Smooth muscle cell of the brain vasculature (primary cell): ENCODE results near the gene OR6V1.
A peak's percentile ranks its signal among the peaks of the same experiment; 100 is the strongest.
"Not testable (repeated sequence)": the region's sequence is repeated elsewhere in the genome, so short reads cannot be mapped to it uniquely, and the experiment has no call there.

Source experiments
- DNase-seq: peaks from one replicate; pipeline ENCODE4 v3.0.0-alpha.2; 2012; ENCODE audit warnings: low read depth, low spot score

Gene OR6V1

DNA sequence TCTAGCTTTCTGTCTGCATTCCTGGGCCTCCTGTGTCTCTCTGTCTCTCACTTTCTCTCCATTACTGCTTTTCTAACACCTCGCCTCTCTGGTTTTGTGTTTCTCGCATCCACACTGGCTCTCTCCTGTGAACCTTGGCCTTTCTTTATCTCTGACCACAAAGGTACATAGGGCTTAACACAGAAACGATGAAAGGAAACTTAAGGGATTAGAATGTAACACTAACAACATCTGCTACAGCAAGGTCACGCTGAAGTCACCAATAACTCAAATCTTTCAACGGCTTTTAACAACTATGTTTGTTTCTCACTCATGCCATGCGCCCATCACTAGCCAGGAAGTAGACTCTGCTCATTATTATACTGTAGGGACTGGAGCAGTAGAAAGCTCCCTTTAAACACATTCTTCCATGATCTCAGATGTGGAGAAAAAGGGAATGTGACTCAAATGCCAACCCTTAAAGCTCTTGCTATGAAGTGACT lies 9.3 kb upstream of the OR6V1 start:
- no peak for DNase-seq

DNA sequence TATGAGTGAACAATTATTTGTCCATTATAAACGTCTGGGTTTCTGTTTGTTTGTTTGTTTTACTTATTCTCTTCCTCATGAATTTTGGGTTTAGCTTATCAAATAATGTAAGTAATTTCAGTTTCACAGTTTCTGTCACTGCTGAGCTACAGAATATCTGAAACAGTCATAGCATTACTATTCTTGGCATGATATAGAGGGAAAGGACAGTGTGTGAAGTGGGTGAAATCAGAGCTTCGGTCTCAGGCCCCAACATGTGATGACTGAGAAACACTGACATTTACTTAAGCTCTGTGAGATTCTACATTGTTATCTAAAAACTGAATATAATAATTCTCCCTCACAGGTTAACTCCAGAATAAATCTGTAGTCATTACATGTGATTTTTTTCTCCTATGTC lies 8.8 kb upstream of the OR6V1 start:
- DNase-seq: no peak

- no peak for DNase-seq
These were observed 5.7 kb upstream of the OR6V1 start for GRCh38 chr7:143046426-143046851.

GRCh38 chr7:143047326-143047725 lies 4.8 kb upstream of the OR6V1 start:
- no peak for DNase-seq

GRCh38 chr7:143048827-143049226 lies 3.3 kb upstream of the OR6V1 start:
- no peak for DNase-seq

GRCh38 chr7:143049362-143049761 lies 2.8 kb upstream of the OR6V1 start:
- no peak for DNase-seq

GRCh38 chr7:143050931-143051330 lies 1.2 kb upstream of the OR6V1 start:
- DNase-seq: no peak

DNA sequence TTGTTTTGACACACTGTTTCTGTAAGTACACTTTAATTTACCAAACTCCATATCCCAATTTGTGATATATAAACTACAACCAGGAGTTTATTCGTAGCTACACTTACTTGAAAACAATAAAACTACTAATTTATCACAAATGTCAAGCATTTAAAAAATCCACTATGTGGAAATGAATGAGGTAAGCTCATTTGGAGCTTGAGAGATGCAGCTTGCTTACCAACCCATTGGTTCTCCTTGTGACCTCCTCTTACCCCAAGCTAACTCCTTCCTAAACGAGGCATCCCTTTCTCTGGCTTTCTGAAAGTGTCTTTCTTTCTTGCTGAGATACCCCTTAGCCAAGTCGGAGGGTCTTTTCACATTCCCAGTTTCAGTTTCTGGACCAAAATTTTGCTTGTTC lies 2.5 kb downstream of the OR6V1 start:
- DNase-seq: no peak

GRCh38 chr7:143055754-143056153 lies 3.6 kb downstream of the OR6V1 start:
- no peak for DNase-seq

DNA sequence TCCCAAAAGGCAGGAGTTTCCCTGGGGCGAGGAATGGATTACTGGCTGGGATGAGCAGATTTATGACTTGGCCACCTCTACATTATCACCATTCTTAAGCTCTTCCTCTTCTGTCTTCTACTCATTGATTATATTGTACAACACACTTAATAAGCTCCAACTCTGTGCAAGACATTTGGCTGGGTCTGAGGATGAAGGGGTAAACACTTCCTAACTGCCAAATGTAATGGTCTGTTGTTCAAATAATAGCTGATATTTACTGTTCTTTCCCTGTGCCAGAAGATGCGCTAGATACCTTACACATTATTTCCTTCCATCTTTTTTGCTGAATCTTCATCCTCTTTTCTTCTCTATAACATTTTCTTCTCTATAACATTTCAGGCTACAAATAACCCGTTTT lies 11.6 kb downstream of the OR6V1 start:
- no peak for DNase-seq

DNA sequence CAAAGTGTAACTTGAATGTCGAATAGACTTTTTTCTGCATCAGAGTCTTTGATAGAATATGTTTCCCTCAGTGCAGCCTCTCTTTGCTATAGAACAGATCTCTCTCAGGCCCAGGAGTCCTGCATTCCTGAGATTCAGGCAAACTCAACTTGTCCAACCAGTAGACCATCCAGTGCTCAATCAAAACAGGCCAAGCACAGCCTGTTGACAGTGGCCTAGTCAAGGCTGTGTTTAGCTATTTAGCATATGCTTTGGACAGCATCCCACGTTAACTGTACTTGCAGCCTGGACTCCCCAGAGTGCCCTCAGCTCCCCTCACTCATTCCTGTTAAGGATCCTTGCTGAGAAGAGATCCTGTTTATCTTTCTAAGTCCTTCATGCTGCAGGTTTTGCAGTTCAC lies 16.3 kb downstream of the OR6V1 start:
- DNase-seq: peak; percentile 12

GRCh38 chr7:143069912-143070500 lies 17.9 kb downstream of the OR6V1 start:
- DNase-seq: no peak

GRCh38 chr7:143073556-143073955 lies 21.4 kb downstream of the OR6V1 start:
- DNase-seq: no peak

- DNase-seq: no peak
These were observed 22.0 kb downstream of the OR6V1 start for GRCh38 chr7:143074141-143074540.

DNA sequence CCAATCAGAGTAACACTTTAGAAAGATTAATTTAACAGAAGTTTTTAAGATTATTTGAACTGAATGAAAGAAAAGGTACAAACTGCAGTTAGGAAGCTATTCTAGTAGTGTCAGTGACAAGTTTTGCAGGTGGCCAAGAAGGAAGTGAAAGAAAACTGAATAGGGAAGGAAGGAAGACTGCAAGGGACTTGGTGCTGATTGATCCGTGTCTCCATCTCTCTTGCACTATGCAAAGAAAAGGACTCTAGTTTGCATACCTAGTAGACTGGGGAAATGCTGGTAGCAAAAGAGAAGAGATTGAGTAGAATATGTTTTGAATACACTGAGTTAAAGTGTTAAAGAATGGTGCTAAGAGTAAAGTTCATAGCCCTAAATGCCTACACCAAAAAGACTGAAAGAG lies 33.0 kb downstream of the OR6V1 start:
- no peak for DNase-seq

- not testable (repeated sequence) for DNase-seq
These were observed 33.5 kb downstream of the OR6V1 start for GRCh38 chr7:143085610-143086009.

- not testable (repeated sequence) for DNase-seq
These were observed 36.5 kb downstream of the OR6V1 start for GRCh38 chr7:143088549-143089231.

DNA sequence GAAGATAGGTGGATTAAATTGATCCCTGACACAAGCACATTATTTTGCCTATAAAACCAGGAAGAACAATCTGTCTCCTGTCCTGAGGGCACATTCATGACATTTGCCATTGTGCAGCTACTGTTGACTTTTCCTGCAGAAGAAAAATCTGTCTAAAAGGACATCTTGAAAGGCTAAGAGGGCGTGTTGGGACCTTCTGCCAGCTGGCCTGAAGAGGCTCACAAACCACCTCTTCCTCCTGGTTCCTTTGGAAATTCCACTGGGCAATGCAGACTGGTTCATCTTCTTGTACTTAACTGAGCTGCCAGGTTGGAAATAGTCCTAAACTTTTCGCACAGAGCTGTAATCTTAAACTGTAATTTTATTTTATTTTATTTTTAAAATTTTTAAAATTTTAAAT lies 44.0 kb downstream of the OR6V1 start:
- DNase-seq: no peak

GRCh38 chr7:143099579-143099978 lies 47.4 kb downstream of the OR6V1 start:
- DNase-seq: not testable (repeated sequence)
